NB4 (cell line): ENCODE data around the gene C2orf66.

Experiments used
- MYC ChIP-seq: IDR thresholded peaks from 2 replicates; pipeline ENCODE4 v1.6.1; 2011; ENCODE audit warnings: low read depth, low read length
- POLR2A ChIP-seq: IDR thresholded peaks from 2 replicates; pipeline ENCODE4 v1.6.1; 2011; ENCODE audit warnings: mild to moderate bottlenecking; ENCODE audit not compliant: insufficient read length; ENCODE audit errors: extremely low read depth
- TF ChIP-seq, protein P1 (sequence below): IDR thresholded peaks from one replicate; pipeline ENCODE4 v1.5.1; 2012; ENCODE audit warnings: low read depth, low read length

DNA sequence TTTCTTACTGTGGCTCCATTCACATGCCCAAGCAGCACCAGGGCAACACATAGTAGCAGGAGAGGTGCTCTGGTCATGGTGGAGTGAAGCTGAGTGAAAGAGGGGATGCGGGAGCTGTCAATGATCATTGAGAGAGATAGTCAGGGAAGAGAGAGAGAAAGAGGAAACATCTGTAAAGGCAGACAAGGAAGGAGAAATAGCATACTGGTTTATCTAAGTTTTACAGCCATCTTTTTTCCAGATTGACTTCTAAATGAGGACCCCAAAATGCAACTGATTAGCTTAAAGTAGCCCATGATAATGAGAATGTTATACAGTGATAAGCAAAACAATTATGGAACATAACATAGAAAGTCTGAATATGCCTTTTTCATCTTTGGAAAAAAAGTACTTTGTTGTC is at the start of gene C2orf66:
- TF ChIP-seq, protein P1, sequence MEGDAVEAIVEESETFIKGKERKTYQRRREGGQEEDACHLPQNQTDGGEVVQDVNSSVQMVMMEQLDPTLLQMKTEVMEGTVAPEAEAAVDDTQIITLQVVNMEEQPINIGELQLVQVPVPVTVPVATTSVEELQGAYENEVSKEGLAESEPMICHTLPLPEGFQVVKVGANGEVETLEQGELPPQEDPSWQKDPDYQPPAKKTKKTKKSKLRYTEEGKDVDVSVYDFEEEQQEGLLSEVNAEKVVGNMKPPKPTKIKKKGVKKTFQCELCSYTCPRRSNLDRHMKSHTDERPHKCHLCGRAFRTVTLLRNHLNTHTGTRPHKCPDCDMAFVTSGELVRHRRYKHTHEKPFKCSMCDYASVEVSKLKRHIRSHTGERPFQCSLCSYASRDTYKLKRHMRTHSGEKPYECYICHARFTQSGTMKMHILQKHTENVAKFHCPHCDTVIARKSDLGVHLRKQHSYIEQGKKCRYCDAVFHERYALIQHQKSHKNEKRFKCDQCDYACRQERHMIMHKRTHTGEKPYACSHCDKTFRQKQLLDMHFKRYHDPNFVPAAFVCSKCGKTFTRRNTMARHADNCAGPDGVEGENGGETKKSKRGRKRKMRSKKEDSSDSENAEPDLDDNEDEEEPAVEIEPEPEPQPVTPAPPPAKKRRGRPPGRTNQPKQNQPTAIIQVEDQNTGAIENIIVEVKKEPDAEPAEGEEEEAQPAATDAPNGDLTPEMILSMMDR = no peak
- no peak for TF ChIP-seq MYC
- no peak for TF ChIP-seq POLR2A
